ENCODE measurements around the gene TMEM63A. TPM values are rescaled to one million over a fixed set of nuclear protein-coding genes. Genes with fewer than 3 reads are reported as not detected.
A peak's percentile ranks its signal among the peaks of the same experiment; 100 is the strongest.
"Not testable (repeated sequence)": the region's sequence is repeated elsewhere in the genome, so short reads cannot be mapped to it uniquely, and the experiment has no call there.

Gene TMEM63A
- total RNA-seq, 1 donor from 2014 or later: 41.0 TPM

DNA sequence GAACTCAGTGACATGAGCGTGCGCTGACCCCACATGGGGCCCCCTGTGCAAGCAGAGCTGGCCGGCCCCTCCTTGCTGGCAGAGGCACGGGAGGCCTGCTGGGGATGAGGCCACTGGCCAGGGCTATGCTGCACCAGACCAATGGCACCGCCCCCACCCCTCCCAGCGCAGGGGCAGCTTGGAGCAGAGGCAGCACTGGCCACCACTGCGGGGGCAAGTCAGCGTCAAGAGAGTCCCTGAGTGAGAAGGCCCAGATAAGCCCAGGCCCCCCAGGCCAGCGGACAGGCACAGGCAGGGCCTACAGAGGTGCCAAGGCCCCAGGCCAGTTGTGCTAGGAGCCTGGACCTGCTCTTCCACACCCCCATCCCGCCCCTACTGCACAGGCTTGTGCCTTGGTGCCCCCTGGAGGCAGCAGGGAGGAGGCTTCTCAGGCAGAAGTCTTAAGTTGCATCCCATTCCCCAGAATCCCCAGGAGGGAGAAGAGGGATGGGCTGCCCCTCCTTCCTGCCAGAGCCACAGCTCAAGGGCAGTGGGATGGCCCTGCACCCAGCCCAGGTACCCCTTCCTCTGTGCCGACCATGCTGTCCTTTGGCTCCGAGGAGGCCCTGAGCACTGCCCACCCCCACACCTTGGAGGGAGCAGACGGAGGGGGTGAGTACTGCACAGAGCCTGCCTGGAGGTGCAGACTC lies 36.5 kb downstream of the TMEM63A start:
- DNase-seq (ENCODE audit: low read depth): peak; percentile 68

DNA sequence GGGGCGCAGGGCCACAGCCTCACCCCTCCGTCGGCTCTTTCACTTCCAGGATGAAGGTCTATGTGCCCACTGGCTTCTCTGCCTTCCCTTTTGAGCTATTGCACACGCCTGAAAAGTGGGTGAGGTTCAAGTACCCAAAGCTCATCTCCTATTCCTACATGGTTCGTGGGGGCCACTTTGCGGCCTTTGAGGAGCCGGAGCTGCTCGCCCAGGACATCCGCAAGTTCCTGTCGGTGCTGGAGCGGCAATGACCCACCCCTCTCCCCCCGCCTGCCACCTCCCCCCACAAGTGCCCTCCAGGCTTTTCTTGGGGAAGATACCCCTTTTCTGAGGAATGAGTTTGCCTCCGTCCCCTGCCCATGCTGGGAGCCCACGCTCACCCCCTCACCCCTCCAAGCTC lies 37.1 kb downstream of the TMEM63A start:
- DNase-seq (ENCODE audit: low read depth): no peak

DNA sequence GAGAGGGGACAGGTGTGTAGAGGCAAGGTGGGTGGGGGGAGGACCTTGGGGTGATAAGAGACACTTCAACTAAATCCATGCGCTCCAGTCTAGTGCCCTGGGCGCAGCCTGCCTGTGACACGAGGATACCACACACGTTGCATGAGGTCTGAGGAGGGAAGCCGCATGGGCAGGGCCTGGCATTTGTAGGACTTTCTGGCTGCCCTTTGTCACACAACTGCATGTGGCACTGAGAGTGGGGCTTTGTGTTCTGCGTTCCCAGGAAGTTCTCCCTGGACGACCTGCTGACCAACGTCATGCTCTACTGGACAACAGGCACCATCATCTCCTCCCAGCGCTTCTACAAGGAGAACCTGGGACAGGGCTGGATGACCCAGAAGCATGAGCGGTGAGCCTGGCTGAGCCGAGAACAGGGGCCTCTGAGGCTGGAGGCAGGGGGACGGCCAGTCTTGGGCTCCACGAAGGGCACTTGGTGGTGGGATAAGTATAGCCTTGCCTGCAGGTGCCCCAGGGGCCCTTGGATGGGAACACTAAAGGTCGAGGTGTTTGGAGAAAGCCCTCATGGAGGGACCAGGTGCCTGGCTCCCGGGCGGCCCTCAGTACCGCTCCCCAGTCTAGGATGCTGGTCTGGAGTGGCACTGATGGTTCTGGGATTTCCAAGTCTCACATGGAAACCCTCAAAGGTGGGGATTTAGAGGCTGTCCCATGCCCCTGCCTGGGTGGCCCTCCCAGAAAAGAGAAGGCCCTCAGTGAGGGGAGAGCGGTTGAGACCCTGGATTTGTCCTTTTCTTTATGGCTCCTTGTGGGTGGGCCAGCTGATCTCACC lies 37.7 kb downstream of the TMEM63A start:
- no peak for DNase-seq (ENCODE audit: low read depth)

DNA sequence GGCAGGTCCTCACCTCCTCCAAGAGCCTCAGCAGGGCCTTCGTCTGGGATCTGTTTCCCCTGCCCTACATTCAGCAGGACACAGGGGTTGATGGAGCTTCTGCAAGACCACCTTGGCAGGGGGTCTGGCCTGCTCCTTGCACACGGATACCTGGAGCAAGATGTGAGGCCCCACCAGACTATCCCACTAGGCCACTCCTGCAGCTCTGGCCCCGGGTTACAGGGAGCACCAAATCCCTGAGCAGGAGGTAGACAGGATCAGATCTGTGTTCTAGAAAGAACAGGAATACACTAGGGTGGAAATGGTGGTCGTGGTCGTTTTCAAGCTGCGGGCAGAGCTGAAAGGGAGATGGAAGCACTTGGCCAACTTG lies 38.8 kb downstream of the TMEM63A start:
- DNase-seq (ENCODE audit: low read depth): no peak

DNA sequence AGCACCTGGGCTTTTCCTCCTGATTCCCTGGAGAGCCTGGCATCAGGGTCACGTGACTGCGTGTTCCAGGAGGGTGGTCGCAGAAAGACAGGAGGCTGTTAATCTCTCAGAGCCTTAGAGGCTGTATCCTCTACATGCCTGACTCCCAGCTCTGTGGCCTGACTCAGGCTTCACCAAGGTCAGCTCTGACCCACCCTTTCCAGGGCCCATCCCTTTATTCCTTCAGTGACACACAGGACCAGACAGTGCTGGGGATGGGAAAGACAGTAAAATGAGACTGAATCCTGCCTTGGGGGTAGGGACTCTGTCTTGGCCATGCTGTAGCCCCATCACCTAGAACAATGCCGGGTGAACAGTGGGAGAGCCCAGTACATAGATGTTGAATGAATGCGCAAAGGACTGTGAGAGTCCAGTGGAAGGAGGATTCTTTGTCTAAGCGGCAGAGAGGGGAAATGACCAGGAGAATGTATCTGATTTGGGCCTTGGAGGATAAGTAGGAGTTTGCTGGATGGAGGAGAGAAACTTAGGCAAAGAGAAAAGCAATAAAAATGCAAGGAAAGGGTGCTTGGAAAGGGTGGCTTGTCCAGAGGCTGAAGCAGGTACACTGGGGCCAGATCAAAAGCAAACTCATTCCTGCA lies 39.3 kb downstream of the TMEM63A start:
- no peak for DNase-seq (ENCODE audit: low read depth)

DNA sequence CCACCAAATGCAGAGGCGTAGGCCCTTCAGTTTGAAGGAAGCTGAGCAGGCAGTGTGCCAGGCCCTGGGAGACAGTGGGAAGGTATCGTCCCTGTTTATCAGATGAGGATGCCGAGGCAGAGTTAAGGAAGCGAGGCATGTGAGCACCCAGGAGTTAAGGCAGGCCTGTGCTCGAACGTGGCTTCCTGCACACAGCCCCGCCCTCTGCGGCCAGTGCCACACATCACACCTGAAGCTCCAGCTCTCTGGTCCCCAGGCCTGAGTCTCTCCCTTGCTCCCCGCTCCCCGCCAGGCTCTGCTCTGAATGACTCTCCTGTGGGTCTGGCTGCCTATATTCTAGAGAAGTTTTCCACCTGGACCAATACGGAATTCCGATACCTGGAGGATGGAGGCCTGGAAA lies 40.1 kb downstream of the TMEM63A start:
- DNase-seq (ENCODE audit: low read depth): no peak

DNA sequence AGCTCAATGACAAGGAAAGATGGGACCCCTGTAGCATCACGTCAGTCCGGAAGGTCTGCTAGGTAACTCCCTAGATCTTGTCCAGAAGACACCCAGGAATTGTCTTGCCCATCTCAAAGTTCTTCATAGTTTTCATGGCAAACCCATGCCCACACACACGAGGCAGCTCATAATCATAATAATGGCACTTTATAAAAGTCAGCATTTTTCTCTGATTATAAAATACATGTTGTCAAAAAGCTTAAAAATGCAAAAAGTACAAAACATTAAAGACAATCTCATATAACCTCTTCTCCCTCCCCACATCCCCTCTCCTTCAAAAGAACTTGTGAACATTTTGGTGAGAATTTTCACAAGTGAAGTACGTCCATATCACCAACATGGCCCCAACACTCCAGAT lies 41.5 kb downstream of the TMEM63A start:
- no peak for DNase-seq (ENCODE audit: low read depth)

DNA sequence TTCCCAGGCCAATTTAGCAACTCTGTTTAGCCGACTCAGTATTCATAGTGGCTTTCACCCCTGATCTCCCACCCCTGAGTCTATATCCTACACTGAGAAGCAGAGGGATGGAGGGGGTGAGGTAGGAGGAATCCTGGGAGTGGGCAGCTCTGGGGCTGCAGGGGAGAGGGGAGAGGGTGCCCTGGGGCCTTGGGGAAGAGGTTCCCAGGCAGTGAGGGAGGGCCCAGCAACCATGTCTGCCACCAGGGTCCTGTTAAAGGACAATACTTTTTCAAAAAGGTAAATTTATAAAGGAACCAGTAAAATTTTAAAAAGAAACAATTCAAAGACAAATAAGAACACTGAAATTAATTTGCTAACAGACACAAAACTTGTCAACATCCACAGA lies 42.0 kb downstream of the TMEM63A start:
- no peak for DNase-seq (ENCODE audit: low read depth)

DNA sequence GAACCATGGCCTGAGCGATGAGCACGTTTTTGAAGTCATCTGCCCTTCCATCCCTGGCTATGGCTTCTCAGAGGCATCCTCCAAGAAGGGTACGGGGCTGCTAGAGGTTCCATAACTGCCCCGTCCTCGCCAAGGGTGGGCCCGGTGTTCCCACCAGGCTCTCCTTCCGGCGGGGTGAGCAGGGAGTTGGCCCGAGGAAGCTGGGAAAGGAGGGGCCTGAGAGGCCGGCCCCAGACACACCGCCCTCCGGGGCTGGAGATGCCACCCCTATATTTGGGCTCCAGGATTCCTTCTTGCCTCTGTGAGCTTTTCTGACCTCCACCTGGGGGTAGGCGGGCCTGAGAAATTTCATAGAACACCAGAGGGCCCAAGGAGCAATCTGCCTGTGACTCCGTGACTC lies 43.4 kb downstream of the TMEM63A start:
- DNase-seq (ENCODE audit: low read depth): no peak

DNA sequence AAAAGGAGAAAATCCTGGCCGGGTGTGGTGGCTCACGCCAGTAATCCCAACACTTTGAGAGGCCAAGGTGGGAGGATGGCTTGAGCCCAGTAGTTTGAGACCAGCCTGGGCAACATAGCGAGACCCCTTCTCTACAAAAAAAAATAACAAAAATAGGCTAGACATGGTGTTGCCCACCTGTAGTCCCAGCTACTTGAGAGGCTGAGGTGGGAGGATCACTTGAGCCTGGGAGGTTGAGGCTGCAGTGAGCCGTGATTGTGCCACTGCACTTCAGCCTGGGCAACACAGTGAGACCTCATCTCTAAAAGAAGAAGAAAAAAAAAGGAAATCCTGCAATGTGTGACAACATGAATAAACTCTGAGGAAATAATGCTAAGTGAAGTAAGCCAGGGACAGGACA lies 45.9 kb downstream of the TMEM63A start:
- not testable (repeated sequence) for DNase-seq (ENCODE audit: low read depth)

DNA sequence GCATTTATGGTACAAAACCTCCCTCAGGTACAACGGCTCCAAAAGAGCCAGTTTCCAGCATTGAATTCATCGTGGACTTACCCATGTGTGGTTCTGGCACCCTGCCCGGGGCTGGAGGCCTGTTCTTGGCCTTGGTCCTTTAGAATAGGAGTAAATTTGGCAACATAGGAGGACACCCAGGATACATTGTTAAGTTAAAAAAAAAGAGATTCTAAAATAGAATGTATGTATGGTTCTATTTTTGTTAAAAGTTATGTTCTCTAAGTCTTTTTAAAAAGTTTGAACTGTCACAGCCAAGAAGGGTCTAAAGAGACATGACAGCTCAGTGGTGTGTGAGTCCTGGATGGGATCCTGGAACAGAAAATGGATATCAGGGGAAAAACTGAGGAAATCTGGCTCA lies 46.3 kb downstream of the TMEM63A start:
- no peak for DNase-seq (ENCODE audit: low read depth)

DNA sequence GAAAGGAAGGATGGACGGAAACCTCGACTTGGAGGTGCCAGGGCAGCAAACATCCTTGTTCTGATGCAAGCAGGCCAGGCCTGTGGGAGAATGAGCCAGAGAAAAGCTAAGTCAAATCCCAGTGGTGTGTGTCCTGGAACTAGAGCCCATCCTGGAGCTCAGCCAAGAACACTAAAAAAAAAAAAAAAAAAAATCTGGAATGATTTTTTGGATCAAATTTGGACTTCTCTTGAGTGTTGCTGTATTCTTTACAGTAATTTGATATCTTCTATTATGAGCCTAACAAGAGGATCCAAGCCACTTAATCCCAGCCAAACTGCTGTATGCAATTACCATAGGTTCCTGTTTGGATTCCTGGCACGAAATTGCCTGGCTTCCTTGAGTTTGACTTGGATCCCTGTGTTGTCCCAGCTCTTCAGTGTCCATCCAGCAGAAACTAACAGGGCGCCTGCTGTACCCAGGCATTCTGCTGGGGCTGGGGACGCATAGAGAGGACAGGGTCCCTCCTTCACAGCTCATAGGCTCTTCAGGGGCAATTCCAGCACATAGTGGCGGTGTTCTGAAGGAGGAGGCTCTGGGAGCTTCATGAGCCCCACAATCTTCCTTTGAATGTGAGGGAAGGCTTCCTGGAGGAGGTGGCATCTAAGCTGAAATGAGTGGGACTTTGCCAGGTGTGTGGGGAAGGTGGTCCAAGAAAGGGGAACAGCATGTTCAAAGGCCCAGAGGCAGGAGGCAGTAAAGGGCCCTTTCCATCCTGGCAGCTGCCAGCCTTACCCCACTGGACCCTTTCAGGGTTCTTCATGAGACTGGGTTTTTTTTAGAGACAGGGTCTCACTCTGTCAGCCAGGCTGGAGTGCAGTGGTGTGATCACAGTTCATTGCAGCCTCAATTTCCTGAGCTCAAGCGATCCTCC lies 47.5 kb downstream of the TMEM63A start:
- no peak for DNase-seq (ENCODE audit: low read depth)

DNA sequence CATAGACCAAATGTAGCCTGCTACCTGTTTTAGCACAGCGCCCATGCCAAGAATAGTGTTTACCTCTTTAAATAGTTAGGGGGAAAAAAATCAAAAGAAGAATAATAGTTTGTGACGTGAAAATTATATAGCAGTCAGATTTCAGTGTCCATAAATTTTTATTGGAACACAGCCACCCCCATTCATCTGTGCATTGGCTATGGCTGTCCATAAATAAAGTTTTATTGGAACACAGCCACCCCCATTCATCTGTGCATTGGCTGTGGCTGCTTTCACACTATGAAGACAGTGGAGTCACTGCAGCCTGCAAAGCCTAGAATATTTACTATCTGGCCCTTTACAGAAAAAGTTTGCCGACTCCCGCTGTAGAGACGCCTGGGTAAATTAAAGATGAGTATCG lies 51.3 kb downstream of the TMEM63A start:
- DNase-seq (ENCODE audit: low read depth): no peak

DNA sequence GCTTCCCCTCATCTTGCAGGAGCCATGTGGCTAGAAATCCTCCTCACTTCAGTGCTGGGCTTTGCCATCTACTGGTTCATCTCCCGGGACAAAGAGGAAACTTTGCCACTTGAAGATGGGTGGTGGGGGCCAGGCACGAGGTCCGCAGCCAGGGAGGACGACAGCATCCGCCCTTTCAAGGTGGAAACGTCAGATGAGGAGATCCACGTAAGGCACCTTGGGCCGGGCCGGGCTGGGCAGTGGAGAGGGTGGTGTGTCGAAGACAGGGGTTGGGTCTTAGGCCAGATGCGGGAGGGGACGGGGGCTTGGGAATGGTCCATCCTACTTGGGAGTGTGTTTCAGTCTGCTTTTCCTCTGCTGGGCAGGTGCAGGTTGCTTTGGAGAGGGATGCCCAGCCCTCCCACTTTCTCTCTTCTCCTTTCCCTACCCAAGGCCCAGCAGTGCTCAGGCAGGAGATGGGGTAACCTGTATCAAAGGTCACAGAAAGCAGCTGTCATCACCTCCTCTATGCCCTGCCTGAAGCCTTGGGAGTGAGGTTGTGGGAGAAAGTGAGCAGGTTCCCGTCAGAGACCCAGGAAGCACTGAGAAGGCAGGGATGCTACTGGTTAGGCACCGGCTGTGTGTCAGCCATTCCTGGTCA lies 53.4 kb downstream of the TMEM63A start:
- DNase-seq (ENCODE audit: low read depth): no peak

DNA sequence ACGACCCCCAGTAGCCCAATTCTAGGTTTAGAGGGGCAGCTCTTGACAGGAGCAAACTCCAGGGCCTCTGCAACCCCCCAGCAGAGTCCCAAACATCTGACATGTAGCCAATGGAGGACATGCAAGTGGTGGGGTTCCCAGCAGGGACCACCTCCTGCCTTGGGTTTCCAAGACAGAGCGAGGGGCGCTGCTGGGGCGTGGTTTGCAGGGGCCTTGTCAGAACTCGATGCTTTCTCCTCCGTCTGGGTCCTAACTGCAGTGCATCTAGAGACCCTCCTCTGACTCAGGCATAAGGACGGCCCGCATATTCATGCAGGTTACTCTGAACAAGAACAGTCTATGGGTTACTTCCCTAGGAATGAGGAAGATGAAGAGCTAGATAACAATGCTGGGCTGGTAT lies 55.1 kb downstream of the TMEM63A start:
- no peak for DNase-seq (ENCODE audit: low read depth)

DNA sequence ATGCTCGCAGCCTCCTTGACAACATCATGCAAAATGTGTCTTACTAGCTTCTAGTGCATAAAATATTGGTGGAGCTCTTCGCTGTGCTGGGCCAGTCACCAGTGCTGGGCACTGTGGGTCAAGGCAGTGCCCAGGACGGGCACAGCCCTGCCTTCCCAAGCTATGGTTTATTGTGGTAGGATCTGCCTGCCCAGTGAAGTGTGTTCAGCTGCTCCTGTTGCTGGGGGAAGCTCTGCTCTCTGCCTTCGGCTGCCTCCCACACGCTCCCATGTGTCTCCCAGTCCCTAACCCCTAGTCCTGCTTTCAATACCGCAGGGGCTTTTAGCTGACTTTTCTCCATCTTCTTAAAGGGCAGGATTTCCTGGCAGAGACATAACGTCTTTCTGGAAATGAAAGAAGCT lies 56.6 kb downstream of the TMEM63A start:
- DNase-seq (ENCODE audit: low read depth): no peak

DNA sequence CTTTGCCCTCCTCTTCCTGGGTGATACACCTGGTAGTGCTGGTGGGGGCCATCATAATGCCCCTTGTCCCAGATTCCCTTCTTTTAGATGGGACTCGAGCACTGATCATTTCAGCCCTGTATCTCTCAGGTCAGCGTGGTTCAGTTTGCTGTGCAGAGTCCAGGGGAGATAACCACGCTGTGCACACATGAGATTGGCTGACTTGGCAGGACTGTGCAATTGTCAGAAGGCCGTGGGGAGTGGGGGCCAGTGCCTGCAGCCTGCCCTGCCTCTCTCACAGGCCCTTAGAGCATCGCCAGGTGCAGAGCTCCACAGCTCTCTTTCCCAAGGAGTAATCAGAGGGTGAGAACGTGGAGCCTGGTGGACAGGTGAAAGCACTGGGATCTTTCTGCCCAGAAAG lies 57.1 kb downstream of the TMEM63A start:
- no peak for DNase-seq (ENCODE audit: low read depth)

DNA sequence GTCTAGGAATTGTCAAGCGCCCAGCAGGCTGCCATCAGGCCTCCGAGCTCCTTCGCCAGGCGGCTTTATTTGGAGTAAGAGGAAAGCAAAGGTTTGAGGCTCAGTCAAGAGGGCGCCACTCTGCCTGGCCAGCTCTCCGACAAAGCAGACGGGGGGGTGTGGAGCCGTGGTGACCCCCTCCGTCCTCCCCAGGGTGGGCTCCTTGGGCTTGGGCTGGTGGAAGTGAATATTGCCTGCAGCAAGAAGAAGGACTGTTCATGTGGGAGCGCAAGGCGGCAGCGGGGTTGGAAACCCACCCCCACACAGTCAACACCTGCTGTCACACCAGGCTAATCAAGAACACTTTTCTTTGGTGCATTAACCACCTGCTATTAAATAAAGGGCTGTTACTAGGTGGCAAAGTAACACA lies 57.6 kb downstream of the TMEM63A start:
- no peak for DNase-seq (ENCODE audit: low read depth)

DNA sequence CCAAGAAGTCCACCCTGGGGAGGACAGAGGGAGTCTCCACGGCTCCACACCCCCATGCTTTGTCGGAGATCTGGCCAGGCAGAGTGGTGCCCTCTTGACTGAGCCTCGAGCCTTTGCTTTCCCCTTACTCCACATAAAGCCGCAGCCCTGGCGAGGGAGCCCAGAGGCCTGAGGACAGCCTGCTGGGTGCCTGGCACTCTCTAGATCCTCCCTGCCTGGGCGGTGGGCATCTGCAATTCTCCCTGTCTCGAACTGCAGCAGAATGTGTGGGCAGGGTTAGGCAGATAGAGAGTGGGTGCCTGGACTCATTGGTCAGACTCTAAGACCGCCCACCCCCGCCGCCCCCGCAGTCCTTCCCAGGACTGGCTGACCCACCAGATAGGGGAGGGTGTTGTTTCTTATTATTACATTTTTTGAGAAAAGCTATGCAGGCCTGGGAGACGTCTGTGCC lies 58.3 kb downstream of the TMEM63A start:
- no peak for DNase-seq (ENCODE audit: low read depth)

DNA sequence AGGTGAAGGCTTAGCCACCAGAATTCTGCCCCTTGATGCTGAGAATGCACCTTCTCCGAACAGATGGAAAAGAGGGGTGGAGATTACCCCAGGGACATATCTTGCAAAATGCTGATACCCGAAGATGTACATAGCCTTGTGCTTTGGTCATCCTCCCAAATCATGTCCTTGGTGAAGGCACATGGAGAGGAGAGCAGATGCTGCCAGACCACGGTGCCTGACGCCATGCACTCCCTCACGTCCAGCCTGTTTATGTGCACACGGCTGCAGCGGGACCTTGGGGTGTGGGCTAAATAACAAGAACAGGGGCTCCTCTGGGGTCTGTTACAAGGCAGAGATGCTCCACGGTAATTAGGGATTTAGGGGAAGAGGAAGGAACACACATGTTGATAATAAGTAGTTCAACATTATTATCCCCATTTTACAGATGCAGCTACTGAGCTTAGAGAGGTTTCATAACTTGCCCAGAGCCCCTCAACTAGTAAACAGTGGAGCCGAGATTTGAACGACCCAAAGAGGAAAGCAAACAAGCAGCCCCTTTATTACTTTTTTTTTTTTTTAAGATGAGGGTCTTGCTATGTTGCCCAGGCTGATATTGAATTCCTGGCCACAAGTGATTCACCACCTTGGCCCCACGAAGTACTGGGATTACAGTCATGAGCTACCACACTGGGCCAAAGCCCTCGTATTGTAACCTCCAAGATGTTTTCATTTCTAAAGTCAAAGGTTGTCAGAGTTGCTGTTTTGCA lies 59.4 kb downstream of the TMEM63A start:
- DNase-seq (ENCODE audit: low read depth): no peak
